HG03108 (cell line): ENCODE measurements around the gene SPAAR.
"Not testable (repeated sequence)": the region's sequence is repeated elsewhere in the genome, so short reads cannot be mapped to it uniquely, and the experiment has no call there.

Experiments used
- ATAC-seq: cut with Tn5 transposase; IDR thresholded peaks from one replicate; pipeline ENCODE4 v1.9.1; 2021; ENCODE audit warnings: moderate library complexity; ENCODE audit not compliant: unreplicated experiment

SPAAR gene

DNA sequence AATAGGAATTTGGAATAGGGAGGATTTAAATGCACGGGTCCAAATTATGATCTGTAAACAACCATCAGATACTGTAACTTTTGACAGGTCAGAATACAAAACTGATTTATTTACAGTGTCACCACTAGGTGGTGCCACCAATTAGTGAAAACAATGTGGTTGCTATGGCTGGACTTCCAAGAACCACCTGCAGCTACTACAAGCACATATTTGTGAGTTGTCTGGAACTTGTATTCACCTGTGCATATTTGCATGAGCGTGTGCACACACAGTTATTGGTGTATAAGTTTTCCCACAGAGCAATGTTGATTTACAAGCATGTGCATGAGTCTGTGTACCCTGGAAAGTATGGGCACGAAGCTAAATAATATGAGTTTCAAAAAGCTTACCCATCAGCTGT, 6.2 kb upstream of the SPAAR start:
- no peak for ATAC-seq

- no peak for ATAC-seq
These were observed 5.0 kb upstream of the SPAAR start for GRCh38 chr9:35904338-35904737.

GRCh38 chr9:35905051-35905781, 4.1 kb upstream of the SPAAR start:
- no peak for ATAC-seq

GRCh38 chr9:35905912-35906679, 3.2 kb upstream of the SPAAR start, which contains the start of gene HRCT1:
Gene HRCT1 (plus strand): TSS chr9:35906202. CDS start chr9:35906288, 86 bp downstream.
- no peak for ATAC-seq

DNA sequence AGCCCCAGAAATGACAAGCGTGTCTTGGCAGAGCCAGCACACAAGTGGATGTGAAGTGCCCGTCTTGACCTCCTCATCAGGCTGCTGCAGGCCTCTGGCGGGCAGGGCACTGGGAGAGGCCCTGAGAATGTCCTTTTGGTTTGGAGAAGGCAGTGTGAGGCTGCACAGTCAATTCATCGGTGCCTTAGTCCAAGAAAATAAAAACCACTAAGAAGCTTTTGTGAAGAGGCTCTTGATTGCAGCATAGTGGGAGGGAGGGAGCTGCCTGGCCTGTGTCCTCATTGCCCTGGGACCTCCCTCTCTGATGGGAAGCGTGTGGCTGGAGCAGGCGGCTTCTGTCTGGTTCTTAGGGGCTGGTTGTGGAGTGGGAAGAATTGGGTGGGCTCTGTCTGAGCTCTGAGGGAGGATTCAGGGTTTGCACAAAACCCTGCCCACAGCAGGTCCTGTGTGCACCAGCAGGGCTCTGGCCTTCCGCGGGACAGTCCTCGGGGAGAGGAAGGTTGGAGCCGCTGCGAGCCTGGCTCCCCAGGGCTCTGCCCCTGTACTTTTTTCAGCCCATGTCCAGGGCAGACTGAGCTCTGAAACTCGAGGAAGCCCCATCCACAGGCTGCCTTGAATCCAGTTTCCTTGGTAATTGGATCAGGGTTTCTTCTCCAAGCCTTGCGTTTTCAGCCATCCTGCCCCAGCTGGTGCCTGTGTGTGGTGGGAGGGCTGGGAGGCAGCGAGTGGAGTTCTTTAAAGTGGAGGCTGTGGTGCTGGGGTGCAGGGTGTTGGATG, 2.2 kb upstream of the SPAAR start:
- ATAC-seq, result no peak

GRCh38 chr9:35907711-35908503, 1.4 kb upstream of the SPAAR start:
- no peak for ATAC-seq

- ATAC-seq, result no peak
These were observed 675 bp upstream of the SPAAR start for GRCh38 chr9:35908504-35909125.

GRCh38 chr9:35909687-35910612, 660 bp downstream of the SPAAR start:
- ATAC-seq, result no peak

DNA sequence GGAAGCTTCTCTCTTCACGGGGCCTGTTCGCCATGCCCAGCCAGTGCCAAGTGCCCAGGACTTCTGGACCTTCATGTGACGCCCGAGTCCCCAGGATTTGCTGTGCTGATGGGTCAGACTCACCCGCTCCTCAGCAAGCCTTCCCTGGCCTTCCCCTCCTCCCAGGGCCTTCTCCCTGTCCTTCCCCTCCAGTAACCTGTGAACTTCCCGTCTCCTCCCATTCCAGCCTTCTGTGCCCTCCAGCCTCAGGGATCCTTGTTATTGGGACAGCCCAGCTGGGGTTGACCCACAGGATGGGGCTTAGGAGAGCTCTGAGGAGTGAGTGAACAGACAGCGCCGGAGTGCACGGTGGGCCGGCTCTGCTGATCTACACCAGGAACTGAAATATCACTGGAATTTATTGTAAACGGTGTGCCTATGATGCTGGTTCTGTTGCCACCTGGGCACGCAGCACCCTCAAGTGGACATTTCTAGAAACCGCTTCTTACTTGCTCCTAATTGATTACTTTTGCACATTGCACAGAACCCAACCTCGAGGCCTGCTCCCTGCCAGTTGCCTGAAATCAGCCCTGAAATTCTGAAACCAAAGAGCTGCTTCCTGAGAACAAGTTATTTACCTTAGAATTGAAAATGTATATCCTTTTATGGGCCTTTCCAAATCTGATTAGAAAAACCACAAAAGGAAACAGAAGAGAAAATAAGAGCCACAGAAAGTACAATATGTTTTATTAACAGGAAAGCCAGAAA, 1.5 kb downstream of the SPAAR start:
- no peak for ATAC-seq

- no peak for ATAC-seq
These were observed 2.4 kb downstream of the SPAAR start for GRCh38 chr9:35911690-35912089.

- ATAC-seq, result no peak
These were observed 3.6 kb downstream of the SPAAR start for GRCh38 chr9:35912791-35913400.

- ATAC-seq, result not testable (repeated sequence)
These were observed 4.1 kb downstream of the SPAAR start for GRCh38 chr9:35913429-35913828.

- ATAC-seq, result no peak
These were observed 5.1 kb downstream of the SPAAR start for GRCh38 chr9:35914301-35914807.

DNA sequence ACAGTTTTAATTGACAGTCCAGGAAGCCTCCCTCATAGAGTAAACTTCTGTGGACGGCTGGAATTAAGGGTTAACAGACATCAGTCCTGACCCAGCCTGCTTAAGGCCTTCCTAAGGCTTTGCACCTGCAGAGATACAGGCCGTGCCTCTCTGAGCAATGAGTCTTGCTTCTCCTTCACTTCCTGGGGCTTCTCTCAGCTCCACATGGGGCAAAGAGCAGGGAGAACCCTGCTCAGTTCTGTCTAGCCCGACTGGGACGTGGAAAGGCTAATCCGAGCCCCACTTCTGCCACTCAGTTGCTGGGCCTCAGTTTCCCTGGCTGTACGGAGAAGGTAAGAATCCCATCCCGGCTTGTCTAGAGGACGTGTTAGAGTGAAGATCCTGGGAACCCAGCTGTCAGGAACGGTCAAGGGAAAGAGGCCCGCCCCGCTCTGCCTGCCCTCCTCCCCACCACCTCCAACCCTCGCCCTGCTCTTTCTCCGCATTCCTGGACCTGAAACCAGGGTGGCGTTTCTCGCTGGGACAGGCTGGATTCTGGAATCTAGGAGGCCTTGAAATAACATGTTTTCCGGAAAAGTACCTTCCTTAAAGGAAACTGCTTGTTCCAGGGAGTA, 6.5 kb downstream of the SPAAR start:
- ATAC-seq, result no peak

- no peak for ATAC-seq
These were observed 8.0 kb downstream of the SPAAR start for GRCh38 chr9:35917261-35917660.

GRCh38 chr9:35918780-35919179, 9.5 kb downstream of the SPAAR start:
- ATAC-seq, result no peak

DNA sequence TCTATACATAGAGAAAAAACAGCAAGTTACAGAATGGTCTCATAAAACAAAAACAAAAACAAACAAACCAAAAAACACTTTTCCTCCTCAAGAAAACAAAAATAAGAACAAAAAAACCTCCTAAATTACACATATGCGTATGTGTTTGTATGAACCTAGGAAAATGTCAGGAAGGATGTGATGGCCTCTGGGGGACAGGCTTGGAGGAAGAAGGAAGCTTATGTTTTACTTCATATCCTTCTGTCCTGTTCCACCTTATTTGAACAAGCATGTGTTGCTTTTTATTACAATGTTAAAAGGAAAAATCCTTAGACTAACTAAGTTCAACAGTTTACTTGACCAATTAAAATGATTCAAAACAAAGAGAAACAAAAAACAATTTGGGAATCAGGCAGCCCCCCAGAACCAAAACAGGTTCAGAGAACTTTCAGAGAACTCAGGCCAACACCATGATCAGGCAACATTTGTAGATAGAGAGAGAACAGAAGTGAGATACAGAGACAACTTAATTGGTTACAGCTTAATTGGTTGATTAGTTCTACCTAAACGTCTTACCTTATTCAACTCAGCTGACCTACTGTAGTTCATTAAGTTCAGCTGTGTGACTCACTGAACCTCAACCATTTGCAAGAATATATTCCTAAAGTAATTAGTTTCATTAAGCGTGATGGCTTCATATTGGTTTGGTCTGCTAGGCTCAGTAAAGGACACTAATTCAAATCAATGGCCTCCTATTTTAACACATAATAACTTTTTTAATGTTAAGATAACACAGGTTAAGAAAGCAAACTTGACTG, 10.1 kb downstream of the SPAAR start:
- ATAC-seq, result no peak
